ENCODE measurements around the gene CRYBG1. TPM values are rescaled to one million over a fixed set of nuclear protein-coding genes. Genes with fewer than 3 reads are reported as not detected.
"Not testable (repeated sequence)": the region's sequence is repeated elsewhere in the genome, so short reads cannot be mapped to it uniquely, and the experiment has no call there.

CRYBG1 gene
- total RNA-seq, 1 donor from 2014 or later = 107 TPM

GRCh38 chr6:106555767-106556166 lies 195.2 kb downstream of the CRYBG1 start:
- DNase-seq (ENCODE audit: low spot score) = no peak

DNA sequence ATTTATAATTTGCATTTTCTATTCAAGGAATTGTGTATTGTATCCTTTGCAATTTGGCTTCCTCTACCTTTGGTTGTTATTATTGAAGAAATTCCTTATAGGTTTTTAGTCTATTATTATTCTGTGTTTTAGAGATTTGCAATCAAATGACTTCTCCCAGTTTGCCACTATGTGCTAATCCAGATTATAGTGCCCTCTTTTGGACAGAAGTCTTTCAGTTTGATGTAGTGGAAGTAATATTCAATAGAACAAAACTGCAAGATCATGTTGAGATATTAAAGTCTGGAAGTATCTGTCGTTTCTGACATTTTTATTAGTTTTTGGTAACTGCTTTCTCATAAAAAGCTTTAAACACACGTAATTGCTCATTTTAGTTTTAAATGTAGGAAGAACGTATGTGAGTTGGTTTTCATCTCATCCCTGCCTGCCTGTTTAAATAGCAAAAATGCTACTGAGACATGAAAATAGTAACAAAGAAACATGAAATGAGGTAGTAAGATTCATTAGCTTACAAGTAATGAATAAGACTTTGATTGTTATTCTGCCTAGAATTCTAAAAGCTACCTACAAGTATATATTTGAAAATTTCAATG lies 195.9 kb downstream of the CRYBG1 start:
- no peak for DNase-seq (ENCODE audit: low spot score)

DNA sequence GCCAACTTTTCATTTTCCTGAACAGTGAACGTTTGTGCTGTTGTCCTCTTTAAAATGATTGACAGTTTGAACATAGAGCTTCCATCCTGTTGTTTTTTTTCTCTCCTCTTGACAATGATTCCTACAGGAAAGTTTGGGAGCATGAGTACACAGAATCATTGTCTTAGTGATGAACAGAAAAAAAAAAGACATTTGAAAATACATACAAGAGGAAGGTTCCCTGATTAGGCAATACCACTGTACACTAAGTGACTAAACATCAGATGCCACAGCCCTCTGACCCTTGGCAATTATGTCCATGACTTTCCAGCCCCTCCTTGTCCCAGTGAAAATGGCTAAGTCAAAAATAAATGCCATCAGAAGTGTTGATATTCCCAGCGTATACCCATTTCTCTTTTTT lies 197.3 kb downstream of the CRYBG1 start:
- no peak for DNase-seq (ENCODE audit: low spot score)

DNA sequence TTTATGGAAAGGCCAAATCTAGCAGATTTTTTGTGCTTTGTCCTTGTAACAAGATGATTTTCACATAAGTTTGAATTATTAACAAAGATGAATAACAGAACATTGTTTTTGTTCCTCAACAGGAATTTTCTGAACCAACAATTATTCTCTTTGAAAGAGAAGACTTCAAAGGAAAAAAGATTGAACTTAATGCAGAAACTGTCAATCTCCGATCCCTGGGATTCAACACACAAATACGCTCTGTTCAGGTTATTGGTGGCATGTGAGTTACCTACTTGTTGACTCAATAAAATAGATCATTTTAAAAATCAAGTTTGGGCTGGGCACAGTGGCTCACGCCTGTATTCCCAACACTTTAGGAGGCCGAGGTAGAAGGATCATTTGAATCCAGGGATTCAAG lies 197.8 kb downstream of the CRYBG1 start:
- no peak for DNase-seq (ENCODE audit: low spot score)

DNA sequence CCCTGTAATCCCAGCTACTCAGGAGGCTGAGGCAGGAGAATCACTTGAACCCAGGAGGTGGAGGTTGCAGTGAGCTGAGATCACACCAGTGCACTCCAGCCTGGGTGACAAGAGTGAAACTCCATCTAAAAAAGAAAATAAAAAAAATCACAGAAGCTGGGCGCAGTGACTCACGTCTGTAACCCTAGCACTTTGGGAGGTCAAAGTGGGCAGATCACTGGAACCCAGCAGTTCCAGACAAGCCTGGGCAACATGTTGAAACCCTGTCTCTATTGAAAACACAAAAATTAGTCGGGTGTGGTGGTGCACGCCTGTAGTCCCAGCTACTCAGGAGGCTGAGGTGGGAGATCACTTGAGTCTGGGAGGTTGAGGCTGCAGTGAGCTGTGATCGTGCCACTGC lies 199.1 kb downstream of the CRYBG1 start:
- DNase-seq (ENCODE audit: low spot score) = not testable (repeated sequence)

GRCh38 chr6:106560996-106561685 lies 200.6 kb downstream of the CRYBG1 start:
- DNase-seq (ENCODE audit: low spot score) = no peak

- no peak for DNase-seq (ENCODE audit: low spot score)
Observed at GRCh38 chr6:106561686-106562405, 201.3 kb downstream of the CRYBG1 start.

- no peak for DNase-seq (ENCODE audit: low spot score)
Observed at GRCh38 chr6:106563614-106564013, 203.1 kb downstream of the CRYBG1 start.

- no peak for DNase-seq (ENCODE audit: low spot score)
Observed at GRCh38 chr6:106564476-106564875, 204.0 kb downstream of the CRYBG1 start.

- no peak for DNase-seq (ENCODE audit: low spot score)
Observed at GRCh38 chr6:106568530-106568929, 208.0 kb downstream of the CRYBG1 start.

GRCh38 chr6:106569428-106569827 lies 208.9 kb downstream of the CRYBG1 start:
- DNase-seq (ENCODE audit: low spot score) = no peak

DNA sequence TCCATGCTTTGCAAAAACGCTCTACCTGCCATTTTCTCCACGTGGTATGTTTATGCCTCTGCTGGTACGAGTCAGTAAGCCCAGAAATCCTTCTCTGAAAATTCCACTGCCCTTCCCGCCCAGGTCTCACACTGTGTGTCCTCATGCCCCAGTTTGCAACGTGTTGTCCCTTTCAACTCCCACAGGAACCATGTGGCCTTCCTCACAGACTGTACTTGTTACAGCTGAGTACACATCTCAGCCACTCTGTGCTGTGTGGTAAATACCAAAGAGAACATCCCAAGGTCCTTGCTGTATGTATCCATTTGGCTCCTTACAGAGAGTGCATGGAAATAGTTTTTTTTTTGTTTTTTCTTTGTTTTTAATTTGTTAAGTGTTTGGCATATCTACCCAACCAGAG lies 211.9 kb downstream of the CRYBG1 start:
- DNase-seq (ENCODE audit: low spot score) = no peak

DNA sequence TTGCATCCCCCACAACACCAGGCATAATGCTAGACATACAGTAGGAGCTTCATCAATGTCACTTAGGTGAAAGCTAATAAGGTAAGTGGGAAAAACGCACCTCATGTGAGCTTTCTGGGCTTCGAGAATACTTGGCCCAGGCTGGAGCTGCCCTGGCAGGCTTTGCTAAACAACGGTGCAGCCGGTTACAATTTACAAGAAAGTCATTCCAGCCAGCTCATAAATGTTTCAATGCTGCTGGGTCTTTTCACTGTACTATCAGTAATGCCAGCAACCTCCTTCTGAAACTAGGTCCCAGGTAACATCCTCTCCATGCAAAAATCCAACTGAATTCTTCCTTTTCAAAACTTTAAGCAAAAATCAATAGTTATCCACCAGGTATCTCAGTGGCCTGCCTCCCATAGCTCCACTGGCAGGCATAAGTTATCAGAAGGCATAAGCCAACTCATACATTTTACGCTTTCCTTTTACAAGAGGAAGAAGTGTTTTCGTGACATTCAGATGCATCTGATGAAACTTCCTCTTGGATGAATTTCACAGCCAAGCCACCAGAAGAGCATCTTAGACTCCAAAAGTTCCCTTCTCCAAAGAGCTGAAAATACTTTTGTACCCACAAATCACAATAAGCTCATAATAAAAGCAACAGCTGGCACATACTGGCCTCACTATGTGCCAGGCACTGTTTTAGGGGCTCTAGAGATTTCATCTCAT lies 212.5 kb downstream of the CRYBG1 start:
- DNase-seq (ENCODE audit: low spot score) = no peak

- no peak for DNase-seq (ENCODE audit: low spot score)
Observed at GRCh38 chr6:106574741-106575458, 214.4 kb downstream of the CRYBG1 start.

DNA sequence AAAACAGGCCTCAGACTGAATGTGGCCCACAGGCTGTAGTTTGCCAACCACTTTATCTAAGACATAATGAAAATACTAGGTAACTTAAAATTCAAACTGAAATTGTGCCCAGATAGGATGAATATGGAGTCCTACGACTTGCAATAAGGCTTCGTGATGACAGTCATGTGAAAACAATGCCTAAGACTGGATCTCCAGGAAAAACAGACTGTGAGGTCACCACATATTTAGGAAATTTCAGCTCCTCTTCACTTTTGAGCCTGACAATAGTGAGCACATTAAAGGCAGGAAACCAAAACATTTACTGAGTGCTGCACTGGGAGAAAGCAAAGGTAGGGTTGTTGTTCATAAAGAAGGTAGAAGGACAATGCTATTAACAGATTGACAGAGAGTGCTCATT lies 218.8 kb downstream of the CRYBG1 start:
- DNase-seq (ENCODE audit: low spot score) = no peak

GRCh38 chr6:106581468-106581867 lies 221.0 kb downstream of the CRYBG1 start:
- no peak for DNase-seq (ENCODE audit: low spot score)

- no peak for DNase-seq (ENCODE audit: low spot score)
Observed at GRCh38 chr6:106586815-106587415, 226.4 kb downstream of the CRYBG1 start.

DNA sequence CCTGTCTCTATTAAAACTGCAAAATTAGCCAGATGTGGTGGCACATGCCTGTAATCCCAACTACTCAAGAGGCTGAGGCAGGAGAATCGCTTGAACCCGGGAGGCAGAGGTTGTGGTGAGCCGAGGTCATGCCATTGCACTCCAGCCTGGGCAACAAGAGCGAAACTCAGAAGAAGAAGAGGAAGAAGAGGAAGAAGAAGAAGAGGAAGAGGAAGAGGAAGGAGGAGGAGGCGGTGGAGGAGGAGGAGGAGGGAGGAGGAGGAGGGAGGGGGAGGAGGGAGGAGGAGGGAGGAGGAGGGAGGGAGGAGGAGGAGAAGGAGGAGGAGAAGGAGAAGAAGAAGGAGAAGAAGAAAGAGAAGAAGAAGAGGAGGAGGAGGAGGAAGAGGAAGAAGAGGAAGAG lies 228.4 kb downstream of the CRYBG1 start:
- not testable (repeated sequence) for DNase-seq (ENCODE audit: low spot score)

DNA sequence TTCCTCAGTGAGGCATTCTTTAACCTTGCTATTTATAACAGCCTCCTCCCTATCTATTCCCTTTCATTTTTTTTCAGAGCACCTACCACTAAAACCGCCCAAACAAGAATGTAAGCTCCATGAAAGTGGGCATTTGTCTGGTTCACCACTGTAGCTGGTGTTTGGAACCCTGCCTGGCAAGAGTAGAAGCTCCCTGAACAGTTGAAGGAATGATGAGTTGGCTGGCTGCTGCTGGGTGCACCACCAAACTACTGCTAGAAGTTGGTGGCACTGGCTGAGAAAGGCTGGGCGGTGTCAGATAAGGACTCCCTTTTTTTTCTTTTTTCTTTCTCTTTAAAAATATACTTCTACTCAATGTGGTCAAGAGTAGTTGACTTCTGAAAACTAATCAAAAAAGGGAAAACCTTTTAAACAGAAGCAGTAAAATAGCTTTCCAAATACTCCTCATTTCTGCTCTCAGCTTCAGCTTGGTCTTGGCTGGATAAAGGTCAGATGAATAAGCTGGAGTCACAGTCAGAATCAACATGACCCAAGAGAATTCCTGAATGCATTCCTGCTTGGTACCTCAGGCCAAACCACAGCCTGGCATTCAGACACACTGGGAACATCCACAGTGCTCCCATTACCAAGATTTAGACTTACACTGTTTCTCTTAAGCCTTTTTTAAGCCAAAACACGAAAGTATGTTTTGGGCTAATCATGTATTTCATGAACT lies 230.8 kb downstream of the CRYBG1 start:
- DNase-seq (ENCODE audit: low spot score) = no peak

DNA sequence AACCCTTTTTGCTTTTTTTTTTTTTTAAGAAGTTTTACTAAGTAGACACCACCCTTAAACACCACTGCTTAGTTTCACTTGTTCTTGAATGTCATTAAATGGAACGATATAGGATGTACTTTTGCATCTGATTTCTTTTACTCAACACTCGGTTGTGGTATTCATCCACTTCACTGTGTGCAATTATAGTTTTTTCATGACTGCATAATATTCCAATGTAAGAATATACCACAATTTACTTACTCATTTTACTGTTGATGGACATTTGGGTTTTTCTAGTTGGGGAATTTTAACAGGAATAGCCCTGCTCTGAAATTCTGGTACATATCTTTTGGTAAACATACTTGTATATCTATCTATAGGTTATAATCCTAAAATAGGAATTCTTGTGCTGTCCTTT lies 238.9 kb downstream of the CRYBG1 start:
- no peak for DNase-seq (ENCODE audit: low spot score)

GRCh38 chr6:106600329-106600728 lies 239.8 kb downstream of the CRYBG1 start:
- no peak for DNase-seq (ENCODE audit: low spot score)
